Gastroesophageal sphincter (tissue), 4 donors: ENCODE data around the gene GLOD5. TPM values are rescaled to one million over a fixed set of nuclear protein-coding genes. Genes with fewer than 3 reads are reported as not detected.

ENCODE experiments used
- ATAC-seq: fragments of 150-250 bp; one replicate; pipeline ENCODE4 v1.9.1; 2016; ENCODE audit warnings: mild to moderate bottlenecking, moderate library complexity
- H3K27ac ChIP-seq, 4 donors: fragments of 200-600 bp; sonication (generic) in 3 of 4; 1 replicate in 3 of 4; 2 replicates in 1 of 4; pipeline ENCODE4 v1.5.1; 2016 to 2019
- H3K27me3 ChIP-seq: fragments of 200-600 bp; sonication (generic); one replicate; pipeline ENCODE4 v1.5.1; 2019
- H3K36me3 ChIP-seq, 2 donors: fragments of 200-600 bp; sonication (generic); one replicate each; pipeline ENCODE4 v1.5.1; 2019; ENCODE audit warnings: control low read depth in 1 of 2
- H3K4me1 ChIP-seq, 3 donors: fragments of 200-600 bp; sonication (generic); 1 replicate in 2 of 3; 2 replicates in 1 of 3; pipeline ENCODE4 v1.5.1; 2016 to 2019; ENCODE audit warnings: control low read depth in 2 of 3
- H3K4me3 ChIP-seq, 2 donors: fragments of 200-600 bp; sonication (generic); one replicate each; pipeline ENCODE4 v1.5.1; 2019; ENCODE audit warnings: mild to moderate bottlenecking in 1 of 2, moderate library complexity in 1 of 2
- H3K9me3 ChIP-seq, 3 donors: fragments of 200-600 bp; sonication (generic); one replicate each; pipeline ENCODE4 v1.5.1; 2017 to 2019; ENCODE audit warnings: control low read depth in 2 of 3
- CTCF ChIP-seq, 4 experiments: fragments of 200-600 bp in 2 of 4; fragments of 450-650 bp in 2 of 4; sonication (generic) in 1 of 4; IDR thresholded peaks; one replicate each; pipeline ENCODE4 v1.5.1; 2017 to 2019; ENCODE audit warnings: antibody characterized with exemption in 4 of 4, mild to moderate bottlenecking in 2 of 4, moderate library complexity in 2 of 4
- EP300 ChIP-seq: sonication (generic); formaldehyde crosslinking; IDR thresholded peaks from one replicate; pipeline ENCODE4 v1.6.1; 2017; ENCODE audit warnings: antibody characterized with exemption, mild to moderate bottlenecking
- POLR2A ChIP-seq, 2 donors: fragments of 450-650 bp; IDR thresholded peaks; one replicate each; pipeline ENCODE4 v1.6.1; 2017; ENCODE audit warnings: antibody characterized with exemption in 2 of 2, mild to moderate bottlenecking in 2 of 2, moderate library complexity in 1 of 2
- POLR2AphosphoS5 ChIP-seq: sonication (generic); formaldehyde crosslinking; IDR thresholded peaks from one replicate; pipeline ENCODE4 v1.6.1; 2017; ENCODE audit warnings: antibody characterized with exemption
- WGBS, 2 donors: methylation state at CpG; one replicate each; pipeline ENCODE4 v1.1.5; 2018; ENCODE audit warnings: low coverage in 1 of 2; 5-methylcytosine and 5-hydroxymethylcytosine counted together
- total RNA-seq, 4 donors: library from RNA; depleted of rRNA; stranded (reverse); fragments of >200 nt; gene quantifications; one replicate each; pipeline ENCODE4 v1.1.0, GENCODE V29; 2016

GLOD5 gene
- total RNA-seq, 4 donors from 2014 or later = not detected

DNA sequence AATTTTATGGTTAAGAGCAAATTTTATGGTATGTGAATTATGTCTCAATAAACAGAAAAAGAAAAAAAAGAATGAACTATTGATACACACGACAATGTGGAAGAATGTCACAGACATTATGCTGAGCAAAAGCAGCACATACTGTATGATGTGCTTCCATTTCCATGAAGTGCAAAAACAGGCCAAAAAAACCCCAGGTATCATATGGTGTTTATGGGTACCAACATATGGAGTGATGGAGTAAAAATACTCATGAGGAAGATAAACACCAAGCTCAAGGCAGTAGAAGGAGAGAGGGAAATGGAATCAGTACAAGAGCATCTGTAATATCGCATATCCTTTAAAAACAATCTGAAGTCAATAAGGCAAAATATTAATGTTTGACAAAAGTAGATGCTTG is 20.7 kb downstream of the GLOD5 start:
- Histone ChIP-seq H3K4me3 (no peak overlapping the region), H3K4me1 (no peaks in the 10 kb centered on the region), H3K27me3 (no peaks in the 10 kb centered on the region), H3K36me3 (no peaks in the 10 kb centered on the region), H3K27ac (no peak overlapping the region), H3K9me3 (no peaks in the 10 kb centered on the region)
- no peak for ATAC-seq
- TF ChIP-seq EP300 = no peak
- no peak for TF ChIP-seq CTCF (IDR thresholded peaks at IDR 0.05)
- 57 to 70% methylated on average over 2 of the region's 2 CpGs for WGBS, 2 donors

- no peak overlapping the region for H3K27ac ChIP-seq
- ATAC-seq = no peak
- no peak for TF ChIP-seq EP300
- H3K4me3 ChIP-seq = no peak overlapping the region
- 100% methylated on average over 1 of the region's 13 CpGs; no CpG with 5 or more reads in 1 of the 2 donors for WGBS, 2 donors
- H3K4me1 ChIP-seq = no peaks in the 10 kb centered on the region
- H3K36me3 ChIP-seq = no peaks in the 10 kb centered on the region
- H3K27me3 ChIP-seq = peaks cover 5% of the 10 kb centered on the region
- H3K9me3 ChIP-seq = no peaks in the 10 kb centered on the region
These were observed 21.2 kb downstream of the GLOD5 start for GRCh38 chrX:48782795-48783194.

DNA sequence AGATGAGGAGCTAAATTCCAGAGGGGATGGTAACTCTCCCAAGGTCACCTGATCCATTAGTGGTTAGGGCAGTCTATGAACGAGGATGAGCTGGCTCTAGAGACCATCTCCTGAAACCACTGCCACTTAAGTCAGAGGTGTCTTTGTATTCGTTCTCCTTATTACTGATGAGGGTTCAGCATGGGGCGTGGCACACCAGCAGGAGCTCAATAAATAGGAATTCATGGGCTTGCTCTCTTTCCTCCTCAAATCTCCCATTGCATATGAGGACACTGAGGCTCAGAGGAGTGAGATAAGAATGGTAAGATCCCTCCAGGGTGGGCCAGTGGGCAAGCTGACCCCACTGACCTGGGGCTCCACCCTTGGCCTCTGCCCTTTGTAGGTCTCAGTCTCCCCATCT is 23.2 kb downstream of the GLOD5 start:
- no peak overlapping the region for H3K4me3 ChIP-seq
- no peaks in the 10 kb centered on the region for H3K36me3 ChIP-seq
- H3K9me3 ChIP-seq = no peaks in the 10 kb centered on the region
- no peak for ATAC-seq
- no peaks in the 10 kb centered on the region for H3K4me1 ChIP-seq
- 59% methylated on average over 3 of the region's 3 CpGs; no CpG with 5 or more reads in 1 of the 2 donors for WGBS, 2 donors
- TF ChIP-seq EP300 (no peak), CTCF (IDR thresholded peaks at IDR 0.05) (no peak), POLR2AphosphoS5 (no peak), POLR2A (IDR thresholded peaks at IDR 0.05) (no peak)
- no peak overlapping the region for H3K27ac ChIP-seq
- H3K27me3 ChIP-seq = peaks cover 7% of the 10 kb centered on the region

- Histone ChIP-seq H3K9me3 (no peaks in the 10 kb centered on the region), H3K36me3 (no peaks in the 10 kb centered on the region), H3K27me3 (peaks cover 7% of the 10 kb centered on the region), H3K27ac (no peak overlapping the region), H3K4me3 (no peak overlapping the region), H3K4me1 (no peaks in the 10 kb centered on the region)
- no peak for ATAC-seq
- WGBS, 2 donors = no CpG with 5 or more reads among the region's 1 CpG
- TF ChIP-seq EP300 = no peak
- TF ChIP-seq POLR2AphosphoS5 = no peak
- no peak for TF ChIP-seq POLR2A (IDR thresholded peaks at IDR 0.05)
- no peak for TF ChIP-seq CTCF (IDR thresholded peaks at IDR 0.05)
These were observed 23.6 kb downstream of the GLOD5 start for GRCh38 chrX:48785186-48785539.

DNA sequence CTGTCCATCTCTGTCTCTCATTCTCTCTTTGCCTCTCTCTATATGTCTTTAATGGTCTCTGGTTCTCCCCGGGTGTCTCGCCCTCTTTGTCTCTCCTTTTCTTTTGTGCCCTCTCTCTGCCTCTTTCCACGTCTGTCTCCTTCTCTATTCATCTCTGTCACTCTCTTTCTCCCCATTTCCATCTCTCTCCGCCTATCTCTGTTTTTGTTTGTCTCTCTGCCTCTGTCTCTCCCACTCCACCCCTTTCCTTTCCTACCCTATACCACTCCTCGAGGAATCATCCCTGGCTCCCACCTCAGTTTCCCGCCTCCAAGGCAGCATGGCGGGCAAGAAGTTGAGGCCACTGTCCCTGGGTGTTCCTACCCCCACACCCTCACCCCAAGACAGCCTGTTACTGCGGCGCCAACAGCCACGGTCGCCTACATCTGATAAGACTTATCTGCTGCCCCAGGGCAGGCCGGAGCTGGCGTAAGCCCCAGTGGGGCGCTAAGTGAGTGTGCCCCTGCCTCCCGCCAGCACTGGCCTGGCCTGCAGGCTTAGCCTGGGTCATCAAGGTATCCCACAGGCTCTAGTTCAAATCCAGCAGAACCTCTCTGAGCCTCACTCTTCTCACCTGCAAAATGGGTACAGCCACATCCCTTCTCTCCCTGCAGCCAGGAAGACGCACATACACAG is 24.1 kb downstream of the GLOD5 start:
- H3K4me3 ChIP-seq = no peak overlapping the region
- TF ChIP-seq POLR2A (IDR thresholded peaks at IDR 0.05) (no peak), EP300 (no peak), POLR2AphosphoS5 (no peak), CTCF (IDR thresholded peaks at IDR 0.05) (no peak)
- H3K9me3 ChIP-seq = no peaks in the 10 kb centered on the region
- no peak for ATAC-seq
- no peaks in the 10 kb centered on the region for H3K4me1 ChIP-seq
- H3K36me3 ChIP-seq = no peaks in the 10 kb centered on the region
- no peak overlapping the region for H3K27ac ChIP-seq
- peaks cover 7% of the 10 kb centered on the region for H3K27me3 ChIP-seq
- WGBS, 2 donors = 58 to 64% methylated on average over 3 to 4 of the region's 16 CpGs
